ENCODE measurements around the gene SLC37A2.
"Not testable (repeated sequence)": the region's sequence is repeated elsewhere in the genome, so short reads cannot be mapped to it uniquely, and the experiment has no call there.

The SLC37A2 gene

GRCh38 chr11:125062931-125063428 is at the start of gene SLC37A2:
TSS of gene SLC37A2 (plus strand) at chr11:125063305. CDS start at chr11:125063368, 63 bp downstream.
- peak in 1 of 2 experiments; percentile 27 for DNase-seq

- DNase-seq = no peak
Observed at GRCh38 chr11:125016413-125016812, 46.7 kb upstream of the SLC37A2 start.

GRCh38 chr11:125020342-125020741 is 42.8 kb upstream of the SLC37A2 start:
- no peak for DNase-seq

GRCh38 chr11:125022551-125022950 is 40.6 kb upstream of the SLC37A2 start:
- no peak for DNase-seq

GRCh38 chr11:125025968-125026367 is 37.1 kb upstream of the SLC37A2 start:
- DNase-seq = no peak

GRCh38 chr11:125029431-125029830 is 33.7 kb upstream of the SLC37A2 start:
- not testable (repeated sequence) for DNase-seq

GRCh38 chr11:125036933-125037332 is 26.2 kb upstream of the SLC37A2 start:
- DNase-seq = no peak

- DNase-seq = no peak
Observed at GRCh38 chr11:125049164-125049792, 13.8 kb upstream of the SLC37A2 start.

GRCh38 chr11:125052047-125052446 is 11.1 kb upstream of the SLC37A2 start:
- DNase-seq = no peak

GRCh38 chr11:125053167-125053566 is 9.9 kb upstream of the SLC37A2 start:
- DNase-seq = no peak

GRCh38 chr11:125055107-125055715 is 7.9 kb upstream of the SLC37A2 start:
- no peak for DNase-seq

- DNase-seq = not testable (repeated sequence)
Observed at GRCh38 chr11:125056111-125056510, 7.0 kb upstream of the SLC37A2 start.

GRCh38 chr11:125056931-125057692 is 6.0 kb upstream of the SLC37A2 start:
- no peak for DNase-seq

- no peak for DNase-seq
Observed at GRCh38 chr11:125057693-125058016, 5.5 kb upstream of the SLC37A2 start.

- no peak for DNase-seq
Observed at GRCh38 chr11:125061281-125061680, 1.8 kb upstream of the SLC37A2 start.

- DNase-seq = no peak
Observed at GRCh38 chr11:125062218-125062930, 731 bp upstream of the SLC37A2 start.

GRCh38 chr11:125063429-125064043 is 431 bp downstream of the SLC37A2 start:
- no peak for DNase-seq

- no peak for DNase-seq
Observed at GRCh38 chr11:125064070-125064469, 965 bp downstream of the SLC37A2 start.

- no peak for DNase-seq
Observed at GRCh38 chr11:125068368-125068767, 5.3 kb downstream of the SLC37A2 start.

GRCh38 chr11:125069008-125069407 is 5.9 kb downstream of the SLC37A2 start:
- no peak for DNase-seq

- DNase-seq = no peak
Observed at GRCh38 chr11:125069796-125070195, 6.7 kb downstream of the SLC37A2 start.

- no peak for DNase-seq
Observed at GRCh38 chr11:125070699-125071254, 7.7 kb downstream of the SLC37A2 start.
